ENCODE data around the gene RBM8A.

The RBM8A gene

DNA sequence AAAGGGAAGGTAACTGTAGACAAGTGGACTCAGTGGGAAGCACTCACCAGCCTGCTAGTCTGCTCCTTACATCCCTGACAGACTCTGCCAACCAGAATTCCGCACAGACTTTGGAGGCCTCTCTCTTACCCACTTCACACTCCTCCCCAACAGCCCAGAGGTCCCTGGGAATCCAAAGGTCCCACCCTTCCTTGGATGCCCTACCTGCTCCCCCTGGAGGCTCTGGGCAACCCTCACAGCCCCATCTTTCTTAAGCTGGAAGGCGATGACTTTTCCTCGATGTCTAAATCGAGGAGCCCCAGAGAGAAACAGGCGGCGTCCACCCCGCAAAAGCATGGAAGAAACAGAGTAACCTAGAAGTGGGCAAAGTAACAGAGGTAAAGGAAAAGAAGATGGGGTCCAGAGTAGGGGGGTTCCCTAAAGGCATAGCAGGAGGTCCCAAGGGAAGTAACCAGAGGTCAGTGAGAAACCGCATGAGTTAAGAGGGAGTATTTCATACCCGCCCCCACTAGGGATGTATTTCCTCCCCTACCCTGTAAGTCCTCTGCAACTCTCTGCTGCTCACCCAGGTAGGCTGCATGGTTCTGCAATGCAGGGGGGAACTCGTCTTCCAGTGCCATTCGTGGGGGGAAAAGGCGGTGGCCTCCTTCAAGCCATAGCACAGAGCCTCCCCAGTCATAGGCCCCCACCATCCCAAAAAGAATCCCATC, 25.8 kb downstream of the RBM8A start:
- Histone ChIP-seq H3K79me2 (ENCODE audit: control insufficient read depth, low read length) (no peaks in the 10 kb centered on the region), H3F3A (ENCODE audit: control insufficient read depth, insufficient read depth) (no peaks in the 10 kb centered on the region), H3K4me2 (ENCODE audit: low read length) (no peak overlapping the region), H4K20me1 (ENCODE audit: control insufficient read depth, insufficient read depth, low read depth, low read length) (no peaks in the 10 kb centered on the region), H3K27ac (ENCODE audit: low read depth, low read length) (no peak overlapping the region), H3K27me3 (ENCODE audit: control insufficient read depth, low read length) (no peaks in the 10 kb centered on the region), H3K9me2 (replicated peaks; ENCODE audit: control insufficient read depth, low read length) (no peaks in the 10 kb centered on the region), H3K36me3 (ENCODE audit: control insufficient read depth, low read length) (no peaks in the 10 kb centered on the region), H3K4me3 (ENCODE audit: low read length) (no peak overlapping the region), H3K4me1 (ENCODE audit: control insufficient read depth, low read length) (no peaks in the 10 kb centered on the region), H3K9me3 (ENCODE audit: control insufficient read depth, insufficient read depth, low read length) (no peaks in the 10 kb centered on the region)
- TF ChIP-seq EZH2phosphoT487 (IDR thresholded peaks at IDR 0.05; ENCODE audit: borderline replicate concordance, low read length): no peak
- TF ChIP-seq, protein P1, sequence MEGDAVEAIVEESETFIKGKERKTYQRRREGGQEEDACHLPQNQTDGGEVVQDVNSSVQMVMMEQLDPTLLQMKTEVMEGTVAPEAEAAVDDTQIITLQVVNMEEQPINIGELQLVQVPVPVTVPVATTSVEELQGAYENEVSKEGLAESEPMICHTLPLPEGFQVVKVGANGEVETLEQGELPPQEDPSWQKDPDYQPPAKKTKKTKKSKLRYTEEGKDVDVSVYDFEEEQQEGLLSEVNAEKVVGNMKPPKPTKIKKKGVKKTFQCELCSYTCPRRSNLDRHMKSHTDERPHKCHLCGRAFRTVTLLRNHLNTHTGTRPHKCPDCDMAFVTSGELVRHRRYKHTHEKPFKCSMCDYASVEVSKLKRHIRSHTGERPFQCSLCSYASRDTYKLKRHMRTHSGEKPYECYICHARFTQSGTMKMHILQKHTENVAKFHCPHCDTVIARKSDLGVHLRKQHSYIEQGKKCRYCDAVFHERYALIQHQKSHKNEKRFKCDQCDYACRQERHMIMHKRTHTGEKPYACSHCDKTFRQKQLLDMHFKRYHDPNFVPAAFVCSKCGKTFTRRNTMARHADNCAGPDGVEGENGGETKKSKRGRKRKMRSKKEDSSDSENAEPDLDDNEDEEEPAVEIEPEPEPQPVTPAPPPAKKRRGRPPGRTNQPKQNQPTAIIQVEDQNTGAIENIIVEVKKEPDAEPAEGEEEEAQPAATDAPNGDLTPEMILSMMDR (IDR thresholded peaks at IDR 0.05; ENCODE audit: low read depth, low read length, poor library complexity, severe bottlenecking): no peak

DNA sequence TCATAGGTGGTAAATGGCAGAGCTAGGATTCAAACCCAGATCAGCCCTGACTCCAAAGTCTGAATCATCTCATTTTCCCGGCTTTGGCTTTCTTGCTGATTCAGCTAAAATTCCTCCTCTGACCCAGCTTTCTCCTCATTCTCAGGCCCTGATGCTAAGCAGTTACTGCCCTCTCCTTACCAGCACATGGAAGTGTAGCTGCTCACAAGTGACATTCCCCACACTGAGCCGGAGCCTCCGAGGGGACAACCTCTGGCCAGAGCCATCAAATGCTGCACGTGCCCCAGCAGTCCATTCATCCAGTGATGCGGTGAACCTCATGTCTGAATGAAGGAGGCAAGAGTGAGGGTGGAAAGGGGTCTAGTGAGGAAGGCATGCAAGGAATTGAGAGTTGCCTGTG, 28.5 kb downstream of the RBM8A start:
- Histone ChIP-seq H4K20me1 (ENCODE audit: control insufficient read depth, insufficient read depth, low read depth, low read length) (no peaks in the 10 kb centered on the region), H3K4me2 (ENCODE audit: low read length) (no peak overlapping the region), H3K9me2 (replicated peaks; ENCODE audit: control insufficient read depth, low read length) (no peaks in the 10 kb centered on the region), H3K79me2 (ENCODE audit: control insufficient read depth, low read length) (no peaks in the 10 kb centered on the region), H3K27me3 (ENCODE audit: control insufficient read depth, low read length) (no peaks in the 10 kb centered on the region), H3K27ac (ENCODE audit: low read depth, low read length) (no peak overlapping the region), H3F3A (ENCODE audit: control insufficient read depth, insufficient read depth) (no peaks in the 10 kb centered on the region), H3K36me3 (ENCODE audit: control insufficient read depth, low read length) (no peaks in the 10 kb centered on the region), H3K4me1 (ENCODE audit: control insufficient read depth, low read length) (no peaks in the 10 kb centered on the region), H3K9me3 (ENCODE audit: control insufficient read depth, insufficient read depth, low read length) (no peaks in the 10 kb centered on the region), H3K4me3 (ENCODE audit: low read length) (no peak overlapping the region)
- TF ChIP-seq, protein P1 (IDR thresholded peaks at IDR 0.05; ENCODE audit: low read depth, low read length, poor library complexity, severe bottlenecking): no peak
- no peak for TF ChIP-seq EZH2phosphoT487 (IDR thresholded peaks at IDR 0.05; ENCODE audit: borderline replicate concordance, low read length)

DNA sequence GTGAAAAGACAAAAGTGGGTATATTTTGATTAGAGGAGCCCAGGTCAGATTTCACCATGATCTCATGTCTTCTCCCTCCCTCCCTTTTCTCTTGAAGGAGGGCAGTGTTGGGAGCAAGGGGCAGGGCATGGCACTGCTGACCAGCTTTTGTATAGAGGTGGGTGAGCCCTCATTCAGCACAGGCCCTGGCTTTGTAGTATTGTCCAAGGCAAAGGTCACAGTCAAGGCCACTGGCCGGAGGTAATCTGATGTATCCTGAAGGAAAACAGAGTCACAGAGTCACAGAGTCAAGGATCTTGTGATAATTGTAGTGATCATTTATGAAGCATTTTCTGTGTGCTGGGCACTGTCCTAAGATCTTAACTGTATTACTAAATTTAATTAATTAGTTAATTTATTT, 29.3 kb downstream of the RBM8A start:
- H4K20me1 ChIP-seq (ENCODE audit: control insufficient read depth, insufficient read depth, low read depth, low read length): no peaks in the 10 kb centered on the region

More for the DNA sequence above, 29.3 kb downstream of the RBM8A start:
- Histone ChIP-seq H3K27me3 (ENCODE audit: control insufficient read depth, low read length) (no peaks in the 10 kb centered on the region), H3K27ac (ENCODE audit: low read depth, low read length) (no peak overlapping the region), H3K4me2 (ENCODE audit: low read length) (no peak overlapping the region), H3K4me3 (ENCODE audit: low read length) (no peak overlapping the region), H3K79me2 (ENCODE audit: control insufficient read depth, low read length) (no peaks in the 10 kb centered on the region), H3F3A (ENCODE audit: control insufficient read depth, insufficient read depth) (no peaks in the 10 kb centered on the region), H3K4me1 (ENCODE audit: control insufficient read depth, low read length) (no peaks in the 10 kb centered on the region), H3K9me2 (replicated peaks; ENCODE audit: control insufficient read depth, low read length) (no peaks in the 10 kb centered on the region), H3K36me3 (ENCODE audit: control insufficient read depth, low read length) (no peaks in the 10 kb centered on the region), H3K9me3 (ENCODE audit: control insufficient read depth, insufficient read depth, low read length) (no peaks in the 10 kb centered on the region)
- no peak for TF ChIP-seq EZH2phosphoT487 (IDR thresholded peaks at IDR 0.05; ENCODE audit: borderline replicate concordance, low read length)
- TF ChIP-seq, protein P1 (IDR thresholded peaks at IDR 0.05; ENCODE audit: low read depth, low read length, poor library complexity, severe bottlenecking): no peak
